Measurements from ENCODE around the gene CXCL11.

- TF ChIP-seq RORA (CRISPR knock-in tag; IDR thresholded peaks at IDR 0.05) = no peak
- TF ChIP-seq RAD21 (CRISPR knock-in tag; IDR thresholded peaks at IDR 0.05) = no peak
- no peak for TF ChIP-seq SIN3B (IDR thresholded peaks at IDR 0.05; ENCODE audit: low read length)
- no peak for TF ChIP-seq CTCF (CRISPR knock-in tag; IDR thresholded peaks at IDR 0.05)
- TF ChIP-seq HMG20B (CRISPR knock-in tag; conservative IDR thresholded peaks at IDR 0.05) = no peak
- TF ChIP-seq ATF3 (CRISPR knock-in tag; IDR thresholded peaks at IDR 0.05) = no peak
These were observed 32.2 kb downstream of the CXCL11 start for GRCh38 chr4:76003620-76004019.
